Measurements from ENCODE around the gene TRPV4.

DNA sequence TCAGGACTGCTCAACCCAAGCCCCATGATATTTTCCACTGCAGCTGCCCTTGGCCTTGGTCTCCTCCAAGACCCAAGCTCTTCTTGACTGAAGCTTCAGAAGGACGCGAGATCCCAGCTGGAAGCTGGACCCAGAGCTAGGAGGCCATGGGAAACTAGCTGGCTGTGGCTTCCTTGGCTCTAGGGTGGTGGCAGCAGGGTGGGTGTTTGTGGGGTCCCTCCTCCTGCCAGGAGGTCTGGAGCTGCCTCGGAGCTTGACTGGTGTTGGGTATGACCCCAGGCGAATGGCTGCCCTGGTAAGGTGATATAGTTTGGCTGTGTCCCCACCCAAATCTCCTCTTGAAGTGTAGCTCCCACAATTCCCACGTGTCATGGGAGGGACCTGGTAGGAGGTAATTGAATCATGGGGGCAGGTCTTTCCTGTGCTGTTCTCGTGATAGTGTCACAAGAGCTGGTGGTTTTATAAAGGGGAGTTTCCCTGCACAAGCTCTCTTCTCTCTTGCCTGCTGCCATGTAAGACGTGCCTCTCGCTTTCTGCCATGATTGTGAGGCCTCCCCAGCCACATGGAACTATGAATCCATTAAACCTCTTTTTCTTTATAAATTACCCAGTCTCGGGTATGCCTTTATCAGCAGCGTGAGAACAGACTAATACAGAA, 51.4 kb downstream of the TRPV4 start:
- TF ChIP-seq, protein P1, sequence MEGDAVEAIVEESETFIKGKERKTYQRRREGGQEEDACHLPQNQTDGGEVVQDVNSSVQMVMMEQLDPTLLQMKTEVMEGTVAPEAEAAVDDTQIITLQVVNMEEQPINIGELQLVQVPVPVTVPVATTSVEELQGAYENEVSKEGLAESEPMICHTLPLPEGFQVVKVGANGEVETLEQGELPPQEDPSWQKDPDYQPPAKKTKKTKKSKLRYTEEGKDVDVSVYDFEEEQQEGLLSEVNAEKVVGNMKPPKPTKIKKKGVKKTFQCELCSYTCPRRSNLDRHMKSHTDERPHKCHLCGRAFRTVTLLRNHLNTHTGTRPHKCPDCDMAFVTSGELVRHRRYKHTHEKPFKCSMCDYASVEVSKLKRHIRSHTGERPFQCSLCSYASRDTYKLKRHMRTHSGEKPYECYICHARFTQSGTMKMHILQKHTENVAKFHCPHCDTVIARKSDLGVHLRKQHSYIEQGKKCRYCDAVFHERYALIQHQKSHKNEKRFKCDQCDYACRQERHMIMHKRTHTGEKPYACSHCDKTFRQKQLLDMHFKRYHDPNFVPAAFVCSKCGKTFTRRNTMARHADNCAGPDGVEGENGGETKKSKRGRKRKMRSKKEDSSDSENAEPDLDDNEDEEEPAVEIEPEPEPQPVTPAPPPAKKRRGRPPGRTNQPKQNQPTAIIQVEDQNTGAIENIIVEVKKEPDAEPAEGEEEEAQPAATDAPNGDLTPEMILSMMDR (conservative IDR thresholded peaks at IDR 0.05; ENCODE audit: low read depth, low read length): no peak
- no peak for TF ChIP-seq EZH2 (IDR thresholded peaks at IDR 0.05; ENCODE audit: low read length, unreplicated experiment)

All from PC-3 (cell line).